AG04450 (cell line): ENCODE results near the gene ADAMTS16. TPM values are rescaled to one million over a fixed set of nuclear protein-coding genes. Genes with fewer than 3 reads are reported as not detected.

Experiments used
- CTCF ChIA-PET: fragments of 300-600, 350-600 bp; formaldehyde crosslinking; extraction: SDS; loops from one replicate; lab custom pipeline; 2022; ENCODE audit warnings: antibody characterized with exemption, inconsistent platforms; lab: Charles Lee
- POLR2A ChIA-PET: fragments of 350-600 bp; formaldehyde crosslinking; extraction: SDS; loops from one replicate; lab custom pipeline; 2021; ENCODE audit warnings: antibody characterized with exemption, inconsistent platforms; lab: Yijun Ruan, JAX
- DNase-seq: peaks from one replicate; pipeline ENCODE4 v3.0.0-alpha.2; 2011; ENCODE audit warnings: low read depth, low spot score
- H3K27ac ChIP-seq: one replicate; pipeline ENCODE4 v1.5.1; 2012; ENCODE audit warnings: low read depth, low read length, control low read depth
- H3K27me3 ChIP-seq: one replicate; pipeline ENCODE4 v1.6.0; 2012; ENCODE audit warnings: low read length; ENCODE audit not compliant: control insufficient read depth, insufficient read depth
- H3K4me3 ChIP-seq: 2 replicates; pipeline ENCODE4 v1.5.1; 2011; ENCODE audit warnings: mild to moderate bottlenecking, low read depth, low read length, control low read depth
- H3K9me3 ChIP-seq: 2 replicates; pipeline ENCODE4 v1.5.1; 2012; ENCODE audit warnings: low read length; ENCODE audit not compliant: control insufficient read depth, insufficient read depth
- polyA minus RNA-seq: library from RNA; depleted of rRNA, polyadenylated mRNA; stranded (reverse); fragments of >200 nt; gene quantifications from 2 replicates; pipeline ENCODE4 v1.2.3, GENCODE V29; 2011; rRNA and poly(A)+ RNA removed
- polyA plus RNA-seq: library from polyadenylated mRNA; depleted of rRNA; stranded (reverse); fragments of >200 nt; gene quantifications from 2 replicates; pipeline ENCODE4 v1.2.3, GENCODE V29; 2011; rRNA removed
- TF ChIP-seq, protein P1 (sequence below): IDR thresholded peaks from 2 replicates; pipeline ENCODE4 v1.5.1; 2011; ENCODE audit warnings: low read depth, low read length, control low read depth, inconsistent platforms

The ADAMTS16 gene, protein sequence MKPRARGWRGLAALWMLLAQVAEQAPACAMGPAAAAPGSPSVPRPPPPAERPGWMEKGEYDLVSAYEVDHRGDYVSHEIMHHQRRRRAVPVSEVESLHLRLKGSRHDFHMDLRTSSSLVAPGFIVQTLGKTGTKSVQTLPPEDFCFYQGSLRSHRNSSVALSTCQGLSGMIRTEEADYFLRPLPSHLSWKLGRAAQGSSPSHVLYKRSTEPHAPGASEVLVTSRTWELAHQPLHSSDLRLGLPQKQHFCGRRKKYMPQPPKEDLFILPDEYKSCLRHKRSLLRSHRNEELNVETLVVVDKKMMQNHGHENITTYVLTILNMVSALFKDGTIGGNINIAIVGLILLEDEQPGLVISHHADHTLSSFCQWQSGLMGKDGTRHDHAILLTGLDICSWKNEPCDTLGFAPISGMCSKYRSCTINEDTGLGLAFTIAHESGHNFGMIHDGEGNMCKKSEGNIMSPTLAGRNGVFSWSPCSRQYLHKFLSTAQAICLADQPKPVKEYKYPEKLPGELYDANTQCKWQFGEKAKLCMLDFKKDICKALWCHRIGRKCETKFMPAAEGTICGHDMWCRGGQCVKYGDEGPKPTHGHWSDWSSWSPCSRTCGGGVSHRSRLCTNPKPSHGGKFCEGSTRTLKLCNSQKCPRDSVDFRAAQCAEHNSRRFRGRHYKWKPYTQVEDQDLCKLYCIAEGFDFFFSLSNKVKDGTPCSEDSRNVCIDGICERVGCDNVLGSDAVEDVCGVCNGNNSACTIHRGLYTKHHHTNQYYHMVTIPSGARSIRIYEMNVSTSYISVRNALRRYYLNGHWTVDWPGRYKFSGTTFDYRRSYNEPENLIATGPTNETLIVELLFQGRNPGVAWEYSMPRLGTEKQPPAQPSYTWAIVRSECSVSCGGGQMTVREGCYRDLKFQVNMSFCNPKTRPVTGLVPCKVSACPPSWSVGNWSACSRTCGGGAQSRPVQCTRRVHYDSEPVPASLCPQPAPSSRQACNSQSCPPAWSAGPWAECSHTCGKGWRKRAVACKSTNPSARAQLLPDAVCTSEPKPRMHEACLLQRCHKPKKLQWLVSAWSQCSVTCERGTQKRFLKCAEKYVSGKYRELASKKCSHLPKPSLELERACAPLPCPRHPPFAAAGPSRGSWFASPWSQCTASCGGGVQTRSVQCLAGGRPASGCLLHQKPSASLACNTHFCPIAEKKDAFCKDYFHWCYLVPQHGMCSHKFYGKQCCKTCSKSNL
- 0.04 TPM in 1 of 2 replicates, not detected in the other for polyA plus RNA-seq
- not detected in 2 replicates for polyA minus RNA-seq

DNA sequence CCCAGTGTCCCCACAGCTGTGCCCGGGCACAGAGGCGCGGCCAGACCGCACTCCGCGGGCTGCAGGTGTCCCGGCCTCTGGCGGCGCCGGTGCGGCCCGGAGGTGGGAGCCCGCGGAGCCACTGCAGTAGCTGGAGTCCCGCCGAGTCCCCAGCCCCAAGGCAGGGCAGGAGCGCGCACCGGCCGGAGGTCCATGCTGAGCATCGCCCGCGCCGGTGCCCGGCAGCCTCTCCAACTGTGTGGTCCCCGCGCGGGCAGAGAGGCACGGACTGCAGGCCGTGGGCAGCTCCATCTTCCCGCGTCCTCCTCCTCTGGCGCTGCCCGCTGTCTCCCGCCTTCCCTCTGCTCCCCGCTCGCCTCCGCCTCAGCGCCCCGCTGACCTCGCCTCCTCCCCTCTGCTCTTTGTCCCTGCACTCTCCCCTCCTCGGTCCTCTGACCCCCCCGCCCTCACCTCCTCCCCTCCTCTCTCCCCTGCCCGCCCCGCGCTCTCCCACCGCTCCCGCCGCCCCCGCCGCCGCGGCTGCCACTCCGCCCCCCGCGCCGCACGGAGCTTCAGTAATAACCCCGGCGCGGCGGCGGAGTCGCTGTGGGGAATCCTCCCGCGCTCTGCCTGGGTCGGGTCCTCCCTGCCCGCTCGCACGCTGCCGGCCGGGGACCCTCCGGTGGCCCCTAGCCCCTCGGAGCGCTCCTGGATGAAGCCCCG, at the start of gene ADAMTS16:
Gene ADAMTS16 (plus strand): TSS at position 554 of the 702 bp plus-strand sequence. CDS start 138 bp downstream, at position 692.
- H3K27ac ChIP-seq, result no peak within 1 kb of the TSS
- H3K9me3 ChIP-seq, result no peaks in the 10 kb centered on the region; the same call in 1 of the 2 replicates
- POLR2A ChIA-PET, result no interaction called here
- CTCF ChIA-PET, result interaction anchor here (0.7 to 2.3 kb wide), 5 partner anchors 9 to 1027 kb away, joined by 3 to 43 read pairs (median 3); no protein-coding TSS in a partner anchor
- no peak for DNase-seq
- peaks cover 5% of the 10 kb centered on the region for H3K27me3 ChIP-seq
- TF ChIP-seq, protein P1, sequence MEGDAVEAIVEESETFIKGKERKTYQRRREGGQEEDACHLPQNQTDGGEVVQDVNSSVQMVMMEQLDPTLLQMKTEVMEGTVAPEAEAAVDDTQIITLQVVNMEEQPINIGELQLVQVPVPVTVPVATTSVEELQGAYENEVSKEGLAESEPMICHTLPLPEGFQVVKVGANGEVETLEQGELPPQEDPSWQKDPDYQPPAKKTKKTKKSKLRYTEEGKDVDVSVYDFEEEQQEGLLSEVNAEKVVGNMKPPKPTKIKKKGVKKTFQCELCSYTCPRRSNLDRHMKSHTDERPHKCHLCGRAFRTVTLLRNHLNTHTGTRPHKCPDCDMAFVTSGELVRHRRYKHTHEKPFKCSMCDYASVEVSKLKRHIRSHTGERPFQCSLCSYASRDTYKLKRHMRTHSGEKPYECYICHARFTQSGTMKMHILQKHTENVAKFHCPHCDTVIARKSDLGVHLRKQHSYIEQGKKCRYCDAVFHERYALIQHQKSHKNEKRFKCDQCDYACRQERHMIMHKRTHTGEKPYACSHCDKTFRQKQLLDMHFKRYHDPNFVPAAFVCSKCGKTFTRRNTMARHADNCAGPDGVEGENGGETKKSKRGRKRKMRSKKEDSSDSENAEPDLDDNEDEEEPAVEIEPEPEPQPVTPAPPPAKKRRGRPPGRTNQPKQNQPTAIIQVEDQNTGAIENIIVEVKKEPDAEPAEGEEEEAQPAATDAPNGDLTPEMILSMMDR, result no peak
- no peak within 1 kb of the TSS for H3K4me3 ChIP-seq

DNA sequence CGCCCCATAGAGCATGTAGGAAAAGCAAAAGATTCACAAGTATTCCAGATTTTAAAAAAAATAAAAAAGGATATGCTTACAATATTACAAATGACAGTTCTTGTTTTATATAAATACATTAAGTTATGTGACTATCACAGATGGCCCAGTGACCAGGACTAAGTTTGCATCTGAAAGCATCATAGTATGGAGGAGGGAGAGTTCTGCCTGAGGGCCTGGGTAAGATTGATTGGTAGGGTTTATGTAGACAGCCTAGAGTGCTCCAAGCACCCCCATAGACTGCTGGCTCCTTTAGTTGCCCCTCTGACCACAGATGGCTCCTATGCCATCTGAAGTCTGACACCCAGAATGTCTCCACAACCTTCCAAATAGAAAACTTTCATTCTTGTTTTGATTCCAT, 48.0 kb upstream of the ADAMTS16 start:
- H3K9me3 ChIP-seq, result peaks cover 2% of the 10 kb centered on the region; the same call in 1 of the 2 replicates
- no peak for DNase-seq
- POLR2A ChIA-PET, result no interaction called here
- CTCF ChIA-PET, result no interaction called here
- no peaks in the 10 kb centered on the region for H3K27me3 ChIP-seq
- H3K27ac ChIP-seq, result no peak overlapping the region
- no peak overlapping the region for H3K4me3 ChIP-seq
- TF ChIP-seq, protein P1, result no peak

DNA sequence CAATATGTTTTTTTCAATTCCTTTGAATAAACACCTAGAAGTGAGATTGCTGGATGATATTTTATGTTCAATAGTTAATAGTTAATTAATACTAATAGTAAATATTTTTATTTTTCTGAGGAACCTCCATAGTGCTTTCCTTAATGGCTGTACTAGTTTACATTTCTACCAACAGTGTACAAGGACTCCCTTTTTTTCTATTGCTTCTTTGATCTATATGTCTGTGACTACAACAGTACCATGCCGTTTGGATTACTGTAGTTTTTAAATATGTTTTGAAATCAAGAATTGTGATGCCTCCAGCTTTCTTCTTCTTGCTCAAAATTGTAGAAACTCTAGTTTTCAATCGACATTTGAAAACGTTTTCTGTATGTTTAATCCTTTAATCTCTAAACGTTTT, 39.5 kb upstream of the ADAMTS16 start:
- H3K4me3 ChIP-seq, result no peak overlapping the region
- TF ChIP-seq, protein P1, result no peak
- POLR2A ChIA-PET, result no interaction called here
- H3K27me3 ChIP-seq, result no peaks in the 10 kb centered on the region
- no peak overlapping the region for H3K27ac ChIP-seq
- no peak for DNase-seq
- CTCF ChIA-PET, result no interaction called here
- H3K9me3 ChIP-seq, result no peaks in the 10 kb centered on the region; the same call in 1 of the 2 replicates

DNA sequence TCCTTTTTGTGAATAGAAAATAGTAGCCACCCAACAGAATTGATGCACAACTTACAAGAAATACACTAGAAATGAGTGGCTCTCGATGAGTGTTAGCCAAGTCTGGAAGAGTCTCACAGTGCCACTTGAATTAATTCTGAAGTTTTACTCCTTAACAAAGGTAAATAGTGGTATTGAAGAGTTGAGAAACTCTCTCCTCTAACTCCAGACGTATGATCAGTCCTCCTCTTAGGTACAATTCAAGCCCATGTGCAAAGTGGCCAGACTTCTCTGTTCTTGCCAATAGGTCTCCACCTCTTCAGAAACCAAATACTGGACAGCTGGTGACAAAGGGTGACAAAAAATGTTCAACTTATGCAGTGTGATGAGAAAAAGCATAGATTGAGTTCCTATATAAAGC, 38.5 kb upstream of the ADAMTS16 start:
- no peaks in the 10 kb centered on the region for H3K27me3 ChIP-seq
- TF ChIP-seq, protein P1, result no peak
- no peaks in the 10 kb centered on the region; the same call in 1 of the 2 replicates for H3K9me3 ChIP-seq
- no peak for DNase-seq
- ChIA-PET CTCF (no interaction called here), POLR2A (no interaction called here)
- H3K27ac ChIP-seq, result no peak overlapping the region
- H3K4me3 ChIP-seq, result no peak overlapping the region
